ENCODE measurements around the gene SYNJ1. TPM values are rescaled to one million over a fixed set of nuclear protein-coding genes. Genes with fewer than 3 reads are reported as not detected.
"Not testable (repeated sequence)": the region's sequence is repeated elsewhere in the genome, so short reads cannot be mapped to it uniquely, and the experiment has no call there.

SYNJ1 gene
- total and polyA plus RNA-seq, 2 donors from 2014 or later = 6.6 to 24.3 TPM

DNA sequence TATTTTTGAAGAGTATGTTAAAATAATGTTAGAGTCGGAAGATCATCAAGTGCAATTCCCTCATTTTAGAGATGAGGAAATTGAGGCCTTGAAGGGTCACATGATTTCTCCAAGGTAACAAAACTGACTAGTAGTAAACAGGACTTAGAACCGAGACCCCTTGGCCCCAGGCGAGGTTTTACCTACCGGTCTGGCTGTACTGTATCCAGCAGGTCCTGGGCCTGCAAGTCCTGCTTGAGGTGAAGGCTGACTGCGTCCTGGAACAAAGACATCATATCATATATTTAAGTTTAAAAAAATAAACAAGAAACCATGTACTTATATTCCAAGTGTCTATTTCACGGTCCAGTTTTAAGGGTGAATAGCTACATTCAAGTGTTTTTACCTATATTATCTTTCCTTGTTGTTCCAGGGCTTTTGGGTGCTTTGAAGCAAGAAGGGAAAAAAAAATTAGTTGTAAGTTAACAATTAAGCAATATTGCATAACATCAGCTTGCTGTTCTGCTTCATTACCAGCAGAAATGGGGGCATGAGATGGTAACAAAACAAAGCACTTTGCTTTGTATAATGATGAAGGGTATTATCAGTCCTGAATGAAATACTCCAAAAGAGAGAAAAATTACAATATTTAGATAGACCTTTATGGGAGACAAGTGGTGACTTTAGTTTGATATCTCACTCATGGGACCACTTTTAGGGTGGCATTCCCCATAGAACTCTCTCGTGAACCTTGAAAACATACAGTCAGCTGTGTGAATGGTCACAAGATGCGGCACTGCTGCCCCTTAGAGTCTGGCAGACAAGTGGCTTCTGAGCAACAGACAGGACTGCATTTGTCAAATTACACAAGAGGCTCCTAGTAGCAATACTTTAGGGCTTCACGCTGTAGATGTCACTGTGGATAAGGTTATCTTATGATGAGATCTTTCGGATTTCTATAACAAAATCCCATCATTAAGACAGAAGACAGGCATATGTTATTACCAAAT, 85.8 kb downstream of the SYNJ1 start:
- H3K9ac ChIP-seq (ENCODE audit: low read length in 3 of 3) = no peak overlapping the region
- TF ChIP-seq, protein P1, sequence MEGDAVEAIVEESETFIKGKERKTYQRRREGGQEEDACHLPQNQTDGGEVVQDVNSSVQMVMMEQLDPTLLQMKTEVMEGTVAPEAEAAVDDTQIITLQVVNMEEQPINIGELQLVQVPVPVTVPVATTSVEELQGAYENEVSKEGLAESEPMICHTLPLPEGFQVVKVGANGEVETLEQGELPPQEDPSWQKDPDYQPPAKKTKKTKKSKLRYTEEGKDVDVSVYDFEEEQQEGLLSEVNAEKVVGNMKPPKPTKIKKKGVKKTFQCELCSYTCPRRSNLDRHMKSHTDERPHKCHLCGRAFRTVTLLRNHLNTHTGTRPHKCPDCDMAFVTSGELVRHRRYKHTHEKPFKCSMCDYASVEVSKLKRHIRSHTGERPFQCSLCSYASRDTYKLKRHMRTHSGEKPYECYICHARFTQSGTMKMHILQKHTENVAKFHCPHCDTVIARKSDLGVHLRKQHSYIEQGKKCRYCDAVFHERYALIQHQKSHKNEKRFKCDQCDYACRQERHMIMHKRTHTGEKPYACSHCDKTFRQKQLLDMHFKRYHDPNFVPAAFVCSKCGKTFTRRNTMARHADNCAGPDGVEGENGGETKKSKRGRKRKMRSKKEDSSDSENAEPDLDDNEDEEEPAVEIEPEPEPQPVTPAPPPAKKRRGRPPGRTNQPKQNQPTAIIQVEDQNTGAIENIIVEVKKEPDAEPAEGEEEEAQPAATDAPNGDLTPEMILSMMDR (IDR thresholded peaks at IDR 0.05; ENCODE audit: borderline replicate concordance, extremely low read depth, insufficient read depth) = no peak
- peak overlapping the region; percentile 20 to 63 for H3K27ac ChIP-seq (ENCODE audit: low read depth in 2 of 2, low read length in 2 of 2)
- no peaks in the 10 kb centered on the region for H3K27me3 ChIP-seq (ENCODE audit: control insufficient read depth, insufficient read depth, low read length)
- H3K4me3 ChIP-seq (ENCODE audit: low read length in 3 of 3) = peak overlapping the region in 2 of 3 donors; percentile 4 to 5
- intact Hi-C loops (cut with DNase I) = no loop called here
- no peaks in the 10 kb centered on the region for H3K9me3 ChIP-seq (ENCODE audit: control insufficient read depth in 2 of 3, insufficient read depth in 1 of 3, low read length in 3 of 3)
- H3K36me3 ChIP-seq (ENCODE audit: control insufficient read depth in 2 of 3, insufficient read depth in 3 of 3, low read length in 3 of 3) = peaks cover 0 to 7% (median 2%) of the 10 kb centered on the region in 3 donors
- FAIRE-seq (peak; percentile 45), DNase-seq (peak in 4 of 5 donors; percentile 39 to 61 (median 53))
- peaks cover 0 to 6% (median 2%) of the 10 kb centered on the region in 3 donors for H3K4me1 ChIP-seq (ENCODE audit: control insufficient read depth in 2 of 3, insufficient read depth in 2 of 3, low read depth in 1 of 3, low read length in 3 of 3)

GRCh38 chr21:32626621-32627196, 101.1 kb downstream of the SYNJ1 start:
- intact Hi-C loops (cut with DNase I) = no loop called here
- Histone ChIP-seq H3K27me3 (ENCODE audit: control insufficient read depth, insufficient read depth, low read length) (no peaks in the 10 kb centered on the region), H3K9me3 (ENCODE audit: control insufficient read depth in 2 of 3, insufficient read depth in 1 of 3, low read length in 3 of 3) (no peaks in the 10 kb centered on the region), H3K9ac (ENCODE audit: low read length in 3 of 3) (no peak overlapping the region), H3K36me3 (ENCODE audit: control insufficient read depth in 2 of 3, insufficient read depth in 3 of 3, low read length in 3 of 3) (peaks cover 2 to 16% (median 14%) of the 10 kb centered on the region in 3 donors), H3K4me1 (ENCODE audit: control insufficient read depth in 2 of 3, insufficient read depth in 2 of 3, low read depth in 1 of 3, low read length in 3 of 3) (no peaks in the 10 kb centered on the region), H3K4me3 (ENCODE audit: low read length in 3 of 3) (no peak overlapping the region), H3K27ac (ENCODE audit: low read depth in 2 of 2, low read length in 2 of 2) (no peak overlapping the region)
- TF ChIP-seq, protein P1 (IDR thresholded peaks at IDR 0.05; ENCODE audit: borderline replicate concordance, extremely low read depth, insufficient read depth) = no peak
- DNase-seq (no peak), FAIRE-seq (no peak)

DNA sequence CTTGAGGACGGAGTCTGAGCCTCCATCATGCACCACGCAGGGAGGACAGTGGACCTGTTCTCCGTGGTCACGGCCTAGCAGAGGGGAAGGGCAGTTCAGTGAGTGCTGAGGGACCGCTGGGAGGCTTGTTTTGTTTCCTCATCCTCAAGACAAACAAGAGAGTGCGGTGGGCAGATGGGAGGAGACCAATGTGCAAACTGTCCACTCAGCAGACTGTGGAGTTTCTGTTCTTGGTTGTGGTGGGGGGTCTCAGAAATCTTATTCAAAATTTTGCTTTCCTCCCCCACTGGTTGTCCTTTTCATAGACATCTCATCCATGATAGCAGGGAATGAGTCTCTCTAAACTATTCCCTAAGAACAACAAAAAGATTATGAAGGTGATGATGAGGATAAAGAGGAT, 109.6 kb downstream of the SYNJ1 start:
- H3K4me1 ChIP-seq (ENCODE audit: control insufficient read depth in 2 of 3, insufficient read depth in 2 of 3, low read depth in 1 of 3, low read length in 3 of 3); H3K27me3 ChIP-seq (ENCODE audit: control insufficient read depth, insufficient read depth, low read length); H3K27ac ChIP-seq (ENCODE audit: low read depth in 2 of 2, low read length in 2 of 2); H3K36me3 ChIP-seq (ENCODE audit: control insufficient read depth in 2 of 3, insufficient read depth in 3 of 3, low read length in 3 of 3); FAIRE-seq; H3K4me3 ChIP-seq (ENCODE audit: low read length in 3 of 3); H3K9me3 ChIP-seq (ENCODE audit: control insufficient read depth in 2 of 3, insufficient read depth in 1 of 3, low read length in 3 of 3); intact Hi-C loops (cut with DNase I); H3K9ac ChIP-seq (ENCODE audit: low read length in 3 of 3): not testable (repeated sequence)
- DNase-seq = peak in 1 of 5 donors; percentile 48

All from kidney (tissue), 14 donors.